Suprapubic skin (tissue), 3 donors: ENCODE data around the gene RNF6.

ENCODE experiments used
- CTCF ChIP-seq, 2 donors: fragments of 200-600 bp in 1 of 2; fragments of 450-650 bp in 1 of 2; sonication (generic) in 1 of 2; IDR thresholded peaks; one replicate each; pipeline ENCODE4 v1.5.1; 2016 to 2019; ENCODE audit warnings: antibody characterized with exemption in 2 of 2, mild to moderate bottlenecking in 1 of 2, moderate library complexity in 1 of 2
- EP300 ChIP-seq: sonication (generic); formaldehyde crosslinking; IDR thresholded peaks from one replicate; pipeline ENCODE4 v1.6.1; 2017; ENCODE audit warnings: antibody characterized with exemption
- POLR2A ChIP-seq, 2 donors: fragments of 450-650 bp; IDR thresholded peaks; one replicate each; pipeline ENCODE4 v1.6.1; 2017; ENCODE audit warnings: antibody characterized with exemption in 2 of 2, mild to moderate bottlenecking in 2 of 2, moderate library complexity in 2 of 2

- TF ChIP-seq POLR2A (IDR thresholded peaks at IDR 0.05), result no peak
- no peak for TF ChIP-seq CTCF (IDR thresholded peaks at IDR 0.05)
- TF ChIP-seq EP300, result no peak
These were observed 24.0 kb downstream of the RNF6 start for GRCh38 chr13:26198116-26198515.
